ENCODE measurements around the gene ADAMTS19.

ADAMTS19 gene

DNA sequence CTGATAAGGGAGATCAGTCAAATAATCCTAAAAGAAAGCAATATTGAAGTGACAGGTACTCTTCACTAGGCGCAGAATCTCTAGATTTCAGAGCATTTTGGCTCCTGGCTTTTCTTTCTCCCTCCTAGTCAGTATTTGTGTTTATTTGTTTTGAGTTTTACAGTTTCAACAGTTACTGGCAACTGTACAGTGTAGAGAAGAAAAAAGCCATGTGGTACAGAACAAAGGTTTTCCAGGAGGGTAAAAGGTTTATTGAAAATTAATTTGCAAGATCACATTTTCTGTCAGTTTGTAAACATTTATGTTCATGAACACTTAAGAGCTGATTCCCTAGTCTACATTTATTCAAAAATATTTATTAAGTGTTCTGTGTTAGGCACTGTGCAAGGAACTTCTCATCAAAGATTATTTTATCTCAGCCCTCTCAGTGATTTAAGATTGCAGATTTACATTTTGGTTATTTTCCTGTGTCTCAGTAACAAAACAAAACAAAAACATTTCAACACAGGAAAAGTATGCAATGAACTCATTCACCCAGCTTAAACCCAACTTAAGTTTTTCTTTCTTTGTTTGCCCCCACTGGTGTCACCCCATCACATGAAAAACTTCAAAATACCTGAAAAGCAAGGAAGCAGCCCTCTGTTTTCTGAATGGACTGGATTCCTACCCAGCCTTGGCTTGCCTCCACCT lies 300.7 kb downstream of the ADAMTS19 start:
- no peak for TF ChIP-seq FOXP2 (optimal IDR thresholded peaks at IDR 0.05; ENCODE audit: borderline replicate concordance, extremely low read depth, extremely low read length, insufficient read depth)
- TF ChIP-seq, protein P1, sequence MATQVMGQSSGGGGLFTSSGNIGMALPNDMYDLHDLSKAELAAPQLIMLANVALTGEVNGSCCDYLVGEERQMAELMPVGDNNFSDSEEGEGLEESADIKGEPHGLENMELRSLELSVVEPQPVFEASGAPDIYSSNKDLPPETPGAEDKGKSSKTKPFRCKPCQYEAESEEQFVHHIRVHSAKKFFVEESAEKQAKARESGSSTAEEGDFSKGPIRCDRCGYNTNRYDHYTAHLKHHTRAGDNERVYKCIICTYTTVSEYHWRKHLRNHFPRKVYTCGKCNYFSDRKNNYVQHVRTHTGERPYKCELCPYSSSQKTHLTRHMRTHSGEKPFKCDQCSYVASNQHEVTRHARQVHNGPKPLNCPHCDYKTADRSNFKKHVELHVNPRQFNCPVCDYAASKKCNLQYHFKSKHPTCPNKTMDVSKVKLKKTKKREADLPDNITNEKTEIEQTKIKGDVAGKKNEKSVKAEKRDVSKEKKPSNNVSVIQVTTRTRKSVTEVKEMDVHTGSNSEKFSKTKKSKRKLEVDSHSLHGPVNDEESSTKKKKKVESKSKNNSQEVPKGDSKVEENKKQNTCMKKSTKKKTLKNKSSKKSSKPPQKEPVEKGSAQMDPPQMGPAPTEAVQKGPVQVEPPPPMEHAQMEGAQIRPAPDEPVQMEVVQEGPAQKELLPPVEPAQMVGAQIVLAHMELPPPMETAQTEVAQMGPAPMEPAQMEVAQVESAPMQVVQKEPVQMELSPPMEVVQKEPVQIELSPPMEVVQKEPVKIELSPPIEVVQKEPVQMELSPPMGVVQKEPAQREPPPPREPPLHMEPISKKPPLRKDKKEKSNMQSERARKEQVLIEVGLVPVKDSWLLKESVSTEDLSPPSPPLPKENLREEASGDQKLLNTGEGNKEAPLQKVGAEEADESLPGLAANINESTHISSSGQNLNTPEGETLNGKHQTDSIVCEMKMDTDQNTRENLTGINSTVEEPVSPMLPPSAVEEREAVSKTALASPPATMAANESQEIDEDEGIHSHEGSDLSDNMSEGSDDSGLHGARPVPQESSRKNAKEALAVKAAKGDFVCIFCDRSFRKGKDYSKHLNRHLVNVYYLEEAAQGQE (IDR thresholded peaks at IDR 0.05; ENCODE audit: insufficient read depth in 1 of 2, low read depth in 2 of 2, low read length in 2 of 2): no peak
- no peak for TF ChIP-seq POLR2AphosphoS5 (IDR thresholded peaks at IDR 0.05; ENCODE audit: low read depth, low read length)
- TF ChIP-seq SIN3A (IDR thresholded peaks at IDR 0.05; ENCODE audit: borderline replicate concordance, insufficient read depth, low read length): no peak
- no peak for TF ChIP-seq TAF1 (IDR thresholded peaks at IDR 0.05; ENCODE audit: borderline replicate concordance, insufficient read depth, low read length)

DNA sequence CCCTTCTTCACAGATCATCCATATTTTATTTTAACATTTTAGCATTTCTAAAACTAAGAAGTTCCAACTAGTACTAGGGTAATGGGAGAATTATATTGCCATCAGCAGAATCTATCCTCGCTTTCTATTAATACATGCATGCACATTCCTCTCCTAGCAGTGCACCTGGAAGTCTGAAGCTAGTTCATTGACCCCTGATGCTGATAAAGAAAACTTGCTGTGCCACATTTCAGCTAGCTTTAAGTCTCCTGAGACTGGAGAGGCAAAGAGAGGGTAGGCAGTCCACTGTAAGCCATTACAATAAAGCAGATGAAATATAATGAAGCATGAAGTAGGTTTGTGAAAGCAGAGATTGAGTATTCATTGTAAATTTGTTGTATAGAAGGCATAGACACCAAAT lies 303.6 kb downstream of the ADAMTS19 start:
- no peak for TF ChIP-seq FOXP2 (optimal IDR thresholded peaks at IDR 0.05; ENCODE audit: borderline replicate concordance, extremely low read depth, extremely low read length, insufficient read depth)

DNA sequence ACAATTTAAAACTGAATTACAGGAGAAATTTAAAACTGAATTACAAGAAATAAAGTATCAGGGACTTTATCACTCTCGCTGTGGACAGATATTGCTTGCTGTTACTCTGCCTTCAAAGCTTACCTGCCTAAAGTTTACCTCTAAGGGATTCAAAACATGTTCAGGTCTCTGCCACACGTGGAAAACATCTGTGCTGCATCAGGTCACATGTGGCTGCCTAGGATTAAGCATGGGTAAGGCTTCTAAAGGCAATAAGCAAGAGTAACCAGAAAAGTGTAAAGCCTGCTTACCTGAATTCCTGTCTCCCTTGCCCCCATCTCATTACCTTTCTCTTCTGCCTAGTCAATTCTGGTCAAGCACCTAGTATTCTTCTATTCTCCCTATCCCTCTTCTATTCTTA lies 306.7 kb downstream of the ADAMTS19 start:
- TF ChIP-seq SIN3A (IDR thresholded peaks at IDR 0.05; ENCODE audit: borderline replicate concordance, insufficient read depth, low read length) (no peak), TAF1 (IDR thresholded peaks at IDR 0.05; ENCODE audit: borderline replicate concordance, insufficient read depth, low read length) (no peak), POLR2AphosphoS5 (IDR thresholded peaks at IDR 0.05; ENCODE audit: low read depth, low read length) (no peak), FOXP2 (optimal IDR thresholded peaks at IDR 0.05; ENCODE audit: borderline replicate concordance, extremely low read depth, extremely low read length, insufficient read depth) (no peak)
- TF ChIP-seq, protein P1 (IDR thresholded peaks at IDR 0.05; ENCODE audit: insufficient read depth in 1 of 2, low read depth in 2 of 2, low read length in 2 of 2): no peak

DNA sequence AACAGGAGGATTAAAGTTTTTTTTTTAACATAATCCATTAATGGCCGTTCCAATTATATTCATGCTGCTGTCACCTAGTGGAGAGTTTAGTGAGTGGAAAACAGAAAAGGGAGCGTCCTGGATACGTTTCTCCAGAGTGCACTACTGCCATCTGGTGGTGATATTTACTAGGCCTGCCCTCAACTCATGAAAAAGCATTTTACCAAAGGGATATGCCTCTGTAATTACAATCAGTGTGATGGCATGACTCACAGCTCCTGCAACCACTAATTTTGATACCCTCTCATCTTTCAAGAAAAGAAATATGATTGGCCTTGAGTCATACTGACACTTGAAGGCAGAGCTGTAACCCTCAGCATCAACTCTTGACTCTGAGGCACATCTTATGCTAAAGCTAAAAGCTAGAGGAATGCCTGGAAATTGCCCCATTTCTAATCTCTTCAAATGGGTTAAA lies 307.9 kb downstream of the ADAMTS19 start:
- TF ChIP-seq TAF1 (IDR thresholded peaks at IDR 0.05; ENCODE audit: borderline replicate concordance, insufficient read depth, low read length): no peak
- TF ChIP-seq FOXP2 (optimal IDR thresholded peaks at IDR 0.05; ENCODE audit: borderline replicate concordance, extremely low read depth, extremely low read length, insufficient read depth): no peak
- TF ChIP-seq POLR2AphosphoS5 (IDR thresholded peaks at IDR 0.05; ENCODE audit: low read depth, low read length): no peak
- TF ChIP-seq, protein P1 (IDR thresholded peaks at IDR 0.05; ENCODE audit: insufficient read depth in 1 of 2, low read depth in 2 of 2, low read length in 2 of 2): no peak
- TF ChIP-seq SIN3A (IDR thresholded peaks at IDR 0.05; ENCODE audit: borderline replicate concordance, insufficient read depth, low read length): no peak

DNA sequence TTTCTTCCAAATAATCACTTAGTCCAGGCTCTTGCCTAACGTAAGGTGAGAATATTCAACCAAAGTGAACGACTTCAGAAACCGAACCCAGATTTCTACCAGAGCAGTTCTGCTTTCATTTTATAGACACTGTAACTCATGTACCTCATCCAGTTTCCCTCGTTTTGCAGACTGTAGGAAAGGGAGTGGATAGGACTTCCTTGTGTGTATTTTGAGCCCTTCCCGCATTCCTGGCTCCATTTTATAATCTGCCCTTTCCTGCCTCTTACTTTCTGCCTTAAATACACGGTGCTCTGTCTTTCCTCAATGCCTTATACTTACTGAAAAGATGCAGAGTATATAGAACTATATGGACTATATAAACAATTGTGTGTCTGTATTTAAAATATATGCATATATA lies 308.6 kb downstream of the ADAMTS19 start:
- TF ChIP-seq, protein P1 (IDR thresholded peaks at IDR 0.05; ENCODE audit: insufficient read depth in 1 of 2, low read depth in 2 of 2, low read length in 2 of 2): no peak
- TF ChIP-seq FOXP2 (optimal IDR thresholded peaks at IDR 0.05; ENCODE audit: borderline replicate concordance, extremely low read depth, extremely low read length, insufficient read depth) (no peak), SIN3A (IDR thresholded peaks at IDR 0.05; ENCODE audit: borderline replicate concordance, insufficient read depth, low read length) (no peak), POLR2AphosphoS5 (IDR thresholded peaks at IDR 0.05; ENCODE audit: low read depth, low read length) (no peak), TAF1 (IDR thresholded peaks at IDR 0.05; ENCODE audit: borderline replicate concordance, insufficient read depth, low read length) (no peak)
